Lower leg skin (tissue), 4 donors: ENCODE data around the gene MICU1. TPM values are rescaled to one million over a fixed set of nuclear protein-coding genes. Genes with fewer than 3 reads are reported as not detected.

ENCODE experiments used
- DNase-seq, 2 donors: peaks; one replicate each; pipeline ENCODE4 v3.0.0-alpha.2; 2019; ENCODE audit warnings: low spot score in 2 of 2
- H3K4me3 ChIP-seq: fragments of 200-600 bp; sonication (generic); 2 replicates; pipeline ENCODE4 v1.5.1; 2017; ENCODE audit warnings: mild to moderate bottlenecking, low read depth; ENCODE audit not compliant: poor library complexity, severe bottlenecking
- POLR2A ChIP-seq, 2 donors: fragments of 450-650 bp; IDR thresholded peaks; one replicate each; pipeline ENCODE4 v1.6.1; 2016 to 2017; ENCODE audit warnings: antibody characterized with exemption in 2 of 2, mild to moderate bottlenecking in 1 of 2, moderate library complexity in 1 of 2
- WGBS, 2 donors: methylation state at CpG; one replicate each; pipeline ENCODE4 v1.1.5; 2018; 5-methylcytosine and 5-hydroxymethylcytosine counted together
- intact Hi-C: fragments of 100-400 bp; cut with DNase I; formaldehyde crosslinking; loops from one replicate; pipeline ENCODE4 v1.15.0; 2023; ENCODE audit warnings: low total_unique reads
- total RNA-seq, 4 donors: library from RNA; depleted of rRNA; stranded (reverse); fragments of >200 nt; gene quantifications; one replicate each; pipeline ENCODE4 v1.1.0, GENCODE V29; 2016
- TF ChIP-seq, protein P1 (sequence below), 3 donors: fragments of 450-650 bp; IDR thresholded peaks; one replicate each; pipeline ENCODE4 v1.5.1; 2016; ENCODE audit warnings: antibody characterized with exemption in 3 of 3, mild to moderate bottlenecking in 3 of 3, moderate library complexity in 2 of 3

Gene MICU1
- total RNA-seq, 4 donors from 2014 or later: 36.8 to 54.6 (median 46.8) TPM

DNA sequence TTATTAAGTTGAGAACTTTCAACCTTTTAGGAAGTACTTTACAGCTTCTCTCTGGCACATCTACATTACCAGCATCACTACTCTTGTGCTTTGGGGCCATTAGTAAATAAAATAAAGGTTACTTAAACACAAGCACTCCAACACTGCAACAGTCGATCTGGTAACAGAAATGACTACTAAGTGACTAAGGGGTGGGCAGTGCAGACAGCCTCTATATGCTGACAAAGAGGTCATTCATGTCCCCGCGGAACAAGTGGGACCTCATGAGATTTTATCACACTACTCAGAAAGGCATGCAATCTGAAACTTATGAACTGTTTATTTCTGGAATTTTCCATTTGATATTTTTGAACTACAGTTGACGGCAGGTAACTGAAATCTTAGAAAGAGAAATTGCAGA lies 159.9 kb downstream of the MICU1 start:
- TF ChIP-seq POLR2A (IDR thresholded peaks at IDR 0.05): no peak
- TF ChIP-seq, protein P1, sequence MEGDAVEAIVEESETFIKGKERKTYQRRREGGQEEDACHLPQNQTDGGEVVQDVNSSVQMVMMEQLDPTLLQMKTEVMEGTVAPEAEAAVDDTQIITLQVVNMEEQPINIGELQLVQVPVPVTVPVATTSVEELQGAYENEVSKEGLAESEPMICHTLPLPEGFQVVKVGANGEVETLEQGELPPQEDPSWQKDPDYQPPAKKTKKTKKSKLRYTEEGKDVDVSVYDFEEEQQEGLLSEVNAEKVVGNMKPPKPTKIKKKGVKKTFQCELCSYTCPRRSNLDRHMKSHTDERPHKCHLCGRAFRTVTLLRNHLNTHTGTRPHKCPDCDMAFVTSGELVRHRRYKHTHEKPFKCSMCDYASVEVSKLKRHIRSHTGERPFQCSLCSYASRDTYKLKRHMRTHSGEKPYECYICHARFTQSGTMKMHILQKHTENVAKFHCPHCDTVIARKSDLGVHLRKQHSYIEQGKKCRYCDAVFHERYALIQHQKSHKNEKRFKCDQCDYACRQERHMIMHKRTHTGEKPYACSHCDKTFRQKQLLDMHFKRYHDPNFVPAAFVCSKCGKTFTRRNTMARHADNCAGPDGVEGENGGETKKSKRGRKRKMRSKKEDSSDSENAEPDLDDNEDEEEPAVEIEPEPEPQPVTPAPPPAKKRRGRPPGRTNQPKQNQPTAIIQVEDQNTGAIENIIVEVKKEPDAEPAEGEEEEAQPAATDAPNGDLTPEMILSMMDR (IDR thresholded peaks at IDR 0.05): no peak
- intact Hi-C loops: loop anchor here (1.0 kb wide), 1 partner anchor 17 kb away; no protein-coding TSS in a partner anchor
- WGBS, 2 donors: 88% methylated on average over 4 of the region's 4 CpGs
- no peak overlapping the region for H3K4me3 ChIP-seq
- DNase-seq: no peak

DNA sequence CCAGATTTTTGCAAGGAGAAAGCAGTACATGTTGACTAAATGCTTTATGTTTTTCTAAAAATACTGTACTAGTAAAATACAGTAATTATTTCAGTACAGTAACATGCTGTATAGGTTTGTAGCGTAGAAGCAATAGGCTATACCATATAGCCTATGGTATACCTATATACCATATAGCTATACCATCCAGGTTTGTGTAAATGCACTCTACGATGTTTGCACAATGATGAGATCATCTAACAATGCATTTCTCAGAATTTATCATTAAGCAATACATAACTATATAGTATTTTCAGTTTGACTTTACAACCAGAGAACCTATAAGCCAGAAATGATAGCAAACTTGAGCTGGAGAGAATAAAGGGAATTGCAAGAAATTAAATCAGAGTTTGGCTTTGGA lies 161.4 kb downstream of the MICU1 start:
- WGBS, 2 donors: 68 to 97% methylated on average over 2 of the region's 2 CpGs
- intact Hi-C loops: no loop called here
- no peak for DNase-seq
- TF ChIP-seq, protein P1 (IDR thresholded peaks at IDR 0.05): no peak
- no peak for TF ChIP-seq POLR2A (IDR thresholded peaks at IDR 0.05)
- no peak overlapping the region for H3K4me3 ChIP-seq

DNA sequence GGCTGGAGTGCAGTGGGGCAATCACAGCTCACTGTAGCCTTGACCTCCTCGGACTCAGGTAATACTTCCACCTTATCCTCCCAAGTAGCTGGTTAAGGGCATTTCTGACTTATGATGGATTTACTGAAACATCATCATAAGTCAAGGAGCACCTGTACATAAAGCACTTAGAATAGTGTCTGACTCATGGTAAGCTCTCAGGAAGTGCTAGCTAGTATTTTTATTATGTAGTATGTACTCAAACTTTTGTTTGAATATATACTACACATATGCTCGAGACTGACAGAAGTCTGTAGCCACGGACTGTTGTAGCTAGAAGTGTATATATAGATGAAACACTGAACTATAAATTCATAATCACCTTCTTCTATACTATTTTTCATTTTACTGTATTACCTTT lies 163.6 kb downstream of the MICU1 start:
- intact Hi-C loops: no loop called here
- no peak overlapping the region for H3K4me3 ChIP-seq
- no peak for DNase-seq
- WGBS, 2 donors: 90 to 93% methylated on average over 3 of the region's 3 CpGs
- TF ChIP-seq POLR2A (IDR thresholded peaks at IDR 0.05): no peak
- TF ChIP-seq, protein P1 (IDR thresholded peaks at IDR 0.05): no peak

DNA sequence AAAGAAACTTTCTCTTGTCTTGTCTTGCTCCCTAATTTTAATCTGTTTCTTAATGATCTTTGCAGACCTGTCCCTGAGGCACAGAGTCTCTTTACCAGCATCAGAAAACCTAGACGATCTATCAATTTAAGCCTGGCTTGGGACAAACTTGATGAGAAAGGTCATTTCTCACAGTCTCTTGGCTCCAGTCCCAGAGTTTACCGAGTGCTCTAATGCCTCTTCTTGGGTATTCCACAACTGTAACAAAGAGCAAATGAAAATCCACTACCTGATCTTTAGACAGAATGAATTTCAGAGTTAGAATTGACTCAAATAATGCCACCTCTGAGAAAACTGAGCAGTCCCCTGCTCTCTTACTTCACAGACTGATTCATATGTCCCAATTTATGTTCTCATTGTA lies 164.8 kb downstream of the MICU1 start:
- H3K4me3 ChIP-seq: no peak overlapping the region
- intact Hi-C loops: no loop called here
- WGBS, 2 donors: 39 to 53% methylated on average over 2 of the region's 2 CpGs
- TF ChIP-seq, protein P1 (IDR thresholded peaks at IDR 0.05): no peak
- TF ChIP-seq POLR2A (IDR thresholded peaks at IDR 0.05): no peak
- DNase-seq: no peak

DNA sequence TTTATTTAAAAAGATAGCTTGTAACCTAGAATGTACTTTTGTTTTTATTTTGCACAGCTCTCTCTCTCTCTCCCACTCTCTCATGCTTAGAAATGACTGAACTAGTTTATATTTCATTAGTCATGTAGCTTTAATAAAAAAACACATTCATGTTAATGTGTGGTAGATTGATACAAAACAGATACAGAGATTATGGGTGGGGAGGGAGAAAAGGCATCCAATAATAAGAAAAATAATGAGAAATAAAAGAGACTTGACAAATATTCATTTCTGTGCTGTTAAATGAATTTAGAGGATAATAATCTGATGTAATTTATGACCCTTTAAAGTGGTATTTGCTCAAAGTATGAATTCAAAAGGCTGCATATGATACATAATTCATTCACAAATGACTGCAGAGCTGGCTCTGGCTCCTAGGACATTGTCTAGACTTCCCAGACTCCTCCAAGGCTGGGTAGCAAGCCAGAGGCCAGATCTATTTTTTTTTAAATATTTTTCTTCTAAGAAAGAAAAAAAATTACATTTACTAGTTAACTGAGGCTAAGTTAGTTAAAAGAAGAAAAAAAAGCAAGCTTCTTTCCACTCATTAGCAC lies 165.5 kb downstream of the MICU1 start:
- H3K4me3 ChIP-seq: no peak overlapping the region
- intact Hi-C loops: no loop called here
- DNase-seq: no peak
- no peak for TF ChIP-seq POLR2A (IDR thresholded peaks at IDR 0.05)
- TF ChIP-seq, protein P1 (IDR thresholded peaks at IDR 0.05): no peak

DNA sequence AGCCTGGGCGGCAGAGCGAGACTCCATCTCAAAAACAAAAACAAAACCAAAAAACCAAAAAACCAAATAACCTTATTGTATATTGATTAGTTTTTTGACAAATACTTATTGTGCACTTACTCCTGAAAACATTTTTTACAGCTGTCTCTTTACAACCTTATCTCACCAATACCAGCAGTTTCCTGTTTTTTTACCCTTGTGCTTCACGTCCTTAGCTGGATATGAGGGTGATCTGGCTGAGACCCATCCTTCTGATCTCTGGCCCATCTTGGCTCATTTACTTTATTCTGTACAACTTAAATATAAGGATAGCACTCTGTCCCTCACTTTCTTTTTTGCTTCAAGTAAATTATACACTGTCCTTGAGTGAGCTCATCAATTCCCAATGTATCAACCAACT lies 166.6 kb downstream of the MICU1 start:
- 89 to 94% methylated on average over 3 of the region's 3 CpGs for WGBS, 2 donors

More for the DNA sequence above, 166.6 kb downstream of the MICU1 start:
- no peak for TF ChIP-seq POLR2A (IDR thresholded peaks at IDR 0.05)
- TF ChIP-seq, protein P1 (IDR thresholded peaks at IDR 0.05): no peak
- no peak for DNase-seq
- H3K4me3 ChIP-seq: no peak overlapping the region
- intact Hi-C loops: no loop called here
